Natural killer cell (primary cell): Measurements from ENCODE around the gene GLI1. TPM values are rescaled to one million over a fixed set of nuclear protein-coding genes. Genes with fewer than 3 reads are reported as not detected.

Source experiments
- ATAC-seq, 3 donors: fragments of 150-1000 bp in 2 of 3; fragments of 200-7000 bp in 1 of 3; cut with Tn5 transposase; 1 replicate in 1 of 3; 2 replicates in 2 of 3; pipeline ENCODE4 v1.10.0; 2021; ENCODE audit warnings: mild to moderate bottlenecking in 2 of 3, moderate library complexity in 2 of 3
- DNase-seq, 2 donors: peaks; one replicate each; pipeline versions ENCODE4 v3.0.0 to v3.0.0-alpha.2; 2013 to 2021; ENCODE audit warnings: mixed read lengths in 1 of 2
- H3K27ac ChIP-seq: one replicate; pipeline ENCODE4 v1.5.1; 2013; ENCODE audit warnings: mild to moderate bottlenecking, low read length
- H3K27me3 ChIP-seq: one replicate; pipeline ENCODE4 v1.6.1; 2013; ENCODE audit warnings: low read length; ENCODE audit not compliant: control insufficient read depth, insufficient read depth
- H3K36me3 ChIP-seq: one replicate; pipeline ENCODE4 v1.6.1; 2013; ENCODE audit warnings: low read length; ENCODE audit not compliant: control insufficient read depth, insufficient read depth
- H3K4me1 ChIP-seq: one replicate; pipeline ENCODE4 v1.6.1; 2013; ENCODE audit warnings: low read length; ENCODE audit not compliant: control insufficient read depth, insufficient read depth
- H3K4me3 ChIP-seq: one replicate; pipeline ENCODE4 v1.5.1; 2013; ENCODE audit warnings: low read length
- H3K9me3 ChIP-seq: one replicate; pipeline ENCODE4 v1.6.1; 2013; ENCODE audit warnings: low read length; ENCODE audit not compliant: control insufficient read depth, insufficient read depth
- H3K27ac Mint-ChIP-seq, 2 donors: one replicate each; pipeline ENCODE4 v1.8.0; 2022; ENCODE audit warnings: mild to moderate bottlenecking in 2 of 2, mixed read lengths in 2 of 2, moderate library complexity in 1 of 2
- H3K27me3 Mint-ChIP-seq, 2 donors: one replicate each; pipeline ENCODE4 v1.8.0; 2022; ENCODE audit warnings: low read depth in 2 of 2, mixed read lengths in 2 of 2
- H3K36me3 Mint-ChIP-seq: one replicate; pipeline ENCODE4 v1.8.0; 2022; ENCODE audit warnings: mixed read lengths
- H3K4me1 Mint-ChIP-seq, 2 donors: one replicate each; pipeline ENCODE4 v1.8.0; 2022; ENCODE audit warnings: mixed read lengths in 2 of 2
- H3K4me3 Mint-ChIP-seq: one replicate; pipeline ENCODE4 v1.8.0; 2022; ENCODE audit warnings: mild to moderate bottlenecking, moderate library complexity, mixed read lengths
- H3K9me3 Mint-ChIP-seq, 2 donors: one replicate each; pipeline ENCODE4 v1.8.0; 2022; ENCODE audit warnings: mixed read lengths in 2 of 2
- CTCF ChIP-seq: fragments of 200-600 bp; IDR thresholded peaks from one replicate; pipeline ENCODE4 v1.8.0; 2022; ENCODE audit warnings: antibody characterized with exemption
- WGBS: methylation state at CpG from one replicate; pipeline ENCODE4 v1.1.7; 2013; ENCODE audit warnings: missing lambda C conversion rate; ENCODE audit not compliant: insufficient coverage; 5-methylcytosine and 5-hydroxymethylcytosine counted together
- intact Hi-C: fragments of 100-400 bp; cut with micrococcal nuclease; formaldehyde crosslinking; loops from one replicate; pipeline ENCODE4 v1.14.2; 2022
- total RNA-seq, 4 donors: library from RNA; stranded (reverse); fragments of 120-200 nt in 1 of 4; gene quantifications; one replicate each; pipeline versions ENCODE4 v1.2.3 to v1.2.4, GENCODE V29; 2013 to 2022

GLI1 gene
- total RNA-seq, 3 donors from 2014 or later (not counting 1 experiment from before 2014, with no cell fraction given), result 0.50 to 1.4 (median 0.99) TPM

GRCh38 chr12:57485695-57486094 lies 26.1 kb downstream of the GLI1 start:
- Histone ChIP-seq H3K27me3 (no peaks in the 10 kb centered on the region), H3K27ac (no peak overlapping the region), H3K4me1 (peaks cover 30% of the 10 kb centered on the region), H3K4me3 (no peak overlapping the region), H3K36me3 (peaks cover 16% of the 10 kb centered on the region), H3K9me3 (no peaks in the 10 kb centered on the region)
- no peak for ATAC-seq
- no peak for TF ChIP-seq CTCF
- Mint-ChIP-seq H3K4me1 (peaks cover 36 to 42% of the 10 kb centered on the region in 2 donors), H3K36me3 (peaks cover under 1% of the 10 kb centered on the region), H3K9me3 (no peaks in the 10 kb centered on the region), H3K4me3 (no peak overlapping the region), H3K27ac (no peak overlapping the region), H3K27me3 (no peaks in the 10 kb centered on the region)
- intact Hi-C loops, result loop anchor here (2.0 kb wide), 1 partner anchor 37 kb away; the partner anchor contains the start of gene MBD6
- no peak for DNase-seq

- DNase-seq (no peak), ATAC-seq (no peak)
- Mint-ChIP-seq H3K4me1 (peaks cover 23 to 34% of the 10 kb centered on the region in 2 donors), H3K9me3 (no peaks in the 10 kb centered on the region), H3K4me3 (peak overlapping the region; percentile 92), H3K36me3 (peaks cover 11% of the 10 kb centered on the region), H3K27ac (peak overlapping the region; percentile 88 to 92), H3K27me3 (no peaks in the 10 kb centered on the region)
- H3K27ac ChIP-seq, result no peak overlapping the region
- no peaks in the 10 kb centered on the region for H3K27me3 ChIP-seq
- no peaks in the 10 kb centered on the region for H3K9me3 ChIP-seq
- H3K36me3 ChIP-seq, result peaks cover 26% of the 10 kb centered on the region
- intact Hi-C loops, result loop anchor here (1.0 to 2.0 kb wide), 2 partner anchors 8 to 36 kb away; partner anchors contain the start of genes ARHGAP9 and MBD6
- WGBS, result 94% methylated on average over 26 of the region's 27 CpGs
- peaks cover 20% of the 10 kb centered on the region for H3K4me1 ChIP-seq
- H3K4me3 ChIP-seq, result no peak overlapping the region
- no peak for TF ChIP-seq CTCF
Measured at GRCh38 chr12:57487055-57487596, 27.5 kb downstream of the GLI1 start.

- H3K9me3 ChIP-seq, result no peaks in the 10 kb centered on the region
- peaks cover 20% of the 10 kb centered on the region for H3K4me1 ChIP-seq
- H3K27ac ChIP-seq, result peak within 1 kb of the TSS; percentile 79
- H3K27ac Mint-ChIP-seq, result peak within 1 kb of the TSS; percentile 88 to 92
- no peaks in the 10 kb centered on the region for H3K9me3 Mint-ChIP-seq
- peak; percentile 83 to 97 for DNase-seq
- peak; percentile 96 to 99 (median 98) for ATAC-seq
- no peaks in the 10 kb centered on the region for H3K27me3 Mint-ChIP-seq
- WGBS, result 14% methylated on average over 47 of the region's 47 CpGs
- peaks cover 23 to 34% of the 10 kb centered on the region in 2 donors for H3K4me1 Mint-ChIP-seq
- intact Hi-C loops, result loop anchor here (1.0 to 2.0 kb wide), 2 partner anchors 8 to 35 kb away; partner anchors contain the start of genes ARHGAP9 and MBD6
- no peak for TF ChIP-seq CTCF
- H3K36me3 ChIP-seq, result peaks cover 30% of the 10 kb centered on the region
- peaks cover 11% of the 10 kb centered on the region for H3K36me3 Mint-ChIP-seq
- peak within 1 kb of the TSS; percentile 86 for H3K4me3 ChIP-seq
- H3K4me3 Mint-ChIP-seq, result peak within 1 kb of the TSS; percentile 92
- no peaks in the 10 kb centered on the region for H3K27me3 ChIP-seq
Measured at GRCh38 chr12:57487597-57488401, 28.2 kb downstream of the GLI1 start, which contains the start of gene MARS1. Gene MARS1 (plus strand): TSS chr12:57488068. CDS start chr12:57488091, 23 bp downstream.
